ENCODE measurements around the gene MED15.

- TF ChIP-seq CTCF (IDR thresholded peaks at IDR 0.05; ENCODE audit: low read depth, low read length, poor library complexity, severe bottlenecking) (no peak), EZH2phosphoT487 (IDR thresholded peaks at IDR 0.05; ENCODE audit: borderline replicate concordance, low read length) (no peak)
Observed at GRCh38 chr22:20531154-20531403, 23.7 kb downstream of the MED15 start.
